ENCODE measurements around the gene GUCA1A.
"Not testable (repeated sequence)": the region's sequence is repeated elsewhere in the genome, so short reads cannot be mapped to it uniquely, and the experiment has no call there.

GRCh38 chr6:42202131-42202915 lies 29.2 kb downstream of the GUCA1A start:
- TF ChIP-seq CTCF, POLR2A (IDR thresholded peaks at IDR 0.05): not testable (repeated sequence)

All from thyroid gland (tissue), 4 donors.